Measurements from ENCODE around the gene POU2F3.

The POU2F3 gene

GRCh38 chr11:120307476-120307875, 67.5 kb downstream of the POU2F3 start:
- Mint-ChIP-seq H3K9me3 (no peaks in the 10 kb centered on the region), H3K36me3 (no peaks in the 10 kb centered on the region), H3K27me3 (peaks cover 27 to 31% of the 10 kb centered on the region in 2 donors), H3K4me1 (peaks cover 0 to 3% of the 10 kb centered on the region in 2 donors), H3K4me3 (no peak overlapping the region), H3K27ac (no peak overlapping the region)
- no peak for DNase-seq
- ATAC-seq (replicated peaks): no peak

GRCh38 chr11:120308081-120308480, 68.1 kb downstream of the POU2F3 start:
- H3K27me3 Mint-ChIP-seq: peaks cover 32% of the 10 kb centered on the region in 2 donors
- peaks cover 0 to 3% of the 10 kb centered on the region in 2 donors for H3K4me1 Mint-ChIP-seq
- DNase-seq (no peak), ATAC-seq (replicated peaks) (no peak)
- no peaks in the 10 kb centered on the region for H3K36me3 Mint-ChIP-seq
- no peaks in the 10 kb centered on the region for H3K9me3 Mint-ChIP-seq
- H3K4me3 Mint-ChIP-seq: no peak overlapping the region
- no peak overlapping the region for H3K27ac Mint-ChIP-seq

DNA sequence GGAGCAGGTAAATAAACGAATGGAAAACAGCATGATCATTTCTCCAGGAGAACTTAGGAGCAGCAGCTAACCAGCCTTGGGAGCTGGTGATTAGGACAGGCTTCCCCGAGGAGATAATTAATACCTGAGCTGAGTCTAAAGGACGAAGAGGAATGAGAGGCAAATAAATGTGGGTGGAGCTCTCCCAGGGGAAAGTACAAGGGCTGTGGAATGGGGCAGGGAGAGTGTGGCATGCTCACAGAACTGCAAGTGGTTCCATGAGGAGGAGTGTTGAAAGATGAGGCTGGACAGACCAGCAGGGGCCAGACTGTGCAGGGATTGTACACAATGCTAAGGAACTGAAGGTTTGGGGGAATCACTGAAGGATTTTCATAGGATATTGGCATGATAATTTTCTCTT, 70.9 kb downstream of the POU2F3 start:
- H3K36me3 Mint-ChIP-seq: no peaks in the 10 kb centered on the region
- no peaks in the 10 kb centered on the region for H3K9me3 Mint-ChIP-seq
- no peaks in the 10 kb centered on the region for H3K4me1 Mint-ChIP-seq
- H3K27ac Mint-ChIP-seq: no peak overlapping the region
- ATAC-seq (replicated peaks): no peak
- H3K4me3 Mint-ChIP-seq: no peak overlapping the region
- H3K27me3 Mint-ChIP-seq: peaks cover 22% of the 10 kb centered on the region in 2 donors
- DNase-seq: no peak

DNA sequence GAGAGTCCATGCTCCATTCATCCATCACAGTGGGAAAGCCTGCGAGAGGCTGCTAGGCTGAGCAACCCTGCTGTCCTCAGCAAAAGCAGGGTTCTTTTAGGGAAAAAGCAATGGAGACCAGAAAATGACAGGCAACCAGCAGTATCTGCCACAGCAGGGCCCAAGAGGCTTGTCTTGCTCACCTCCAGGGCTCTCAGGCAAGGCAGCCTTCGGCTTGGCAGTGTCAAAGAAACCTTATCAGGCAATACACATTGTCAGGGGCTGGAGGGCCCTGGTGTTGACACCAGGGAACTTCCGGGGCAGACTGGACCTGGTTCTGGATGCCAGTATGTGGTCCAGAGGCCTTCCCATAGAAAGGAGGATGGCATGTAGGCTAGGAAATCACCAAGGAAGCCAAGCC, 74.9 kb downstream of the POU2F3 start:
- DNase-seq (no peak), ATAC-seq (replicated peaks) (no peak)
- H3K4me1 Mint-ChIP-seq: peaks cover 0 to 2% of the 10 kb centered on the region in 2 donors
- H3K9me3 Mint-ChIP-seq: no peaks in the 10 kb centered on the region
- no peak overlapping the region for H3K4me3 Mint-ChIP-seq
- peaks cover 36 to 38% of the 10 kb centered on the region in 2 donors for H3K27me3 Mint-ChIP-seq
- no peaks in the 10 kb centered on the region for H3K36me3 Mint-ChIP-seq
- H3K27ac Mint-ChIP-seq: no peak overlapping the region

GRCh38 chr11:120316880-120317688, 77.1 kb downstream of the POU2F3 start:
- Mint-ChIP-seq H3K4me1 (peaks cover 0 to 2% of the 10 kb centered on the region in 2 donors), H3K27me3 (peaks cover 42 to 53% of the 10 kb centered on the region in 2 donors), H3K27ac (no peak overlapping the region)

DNA sequence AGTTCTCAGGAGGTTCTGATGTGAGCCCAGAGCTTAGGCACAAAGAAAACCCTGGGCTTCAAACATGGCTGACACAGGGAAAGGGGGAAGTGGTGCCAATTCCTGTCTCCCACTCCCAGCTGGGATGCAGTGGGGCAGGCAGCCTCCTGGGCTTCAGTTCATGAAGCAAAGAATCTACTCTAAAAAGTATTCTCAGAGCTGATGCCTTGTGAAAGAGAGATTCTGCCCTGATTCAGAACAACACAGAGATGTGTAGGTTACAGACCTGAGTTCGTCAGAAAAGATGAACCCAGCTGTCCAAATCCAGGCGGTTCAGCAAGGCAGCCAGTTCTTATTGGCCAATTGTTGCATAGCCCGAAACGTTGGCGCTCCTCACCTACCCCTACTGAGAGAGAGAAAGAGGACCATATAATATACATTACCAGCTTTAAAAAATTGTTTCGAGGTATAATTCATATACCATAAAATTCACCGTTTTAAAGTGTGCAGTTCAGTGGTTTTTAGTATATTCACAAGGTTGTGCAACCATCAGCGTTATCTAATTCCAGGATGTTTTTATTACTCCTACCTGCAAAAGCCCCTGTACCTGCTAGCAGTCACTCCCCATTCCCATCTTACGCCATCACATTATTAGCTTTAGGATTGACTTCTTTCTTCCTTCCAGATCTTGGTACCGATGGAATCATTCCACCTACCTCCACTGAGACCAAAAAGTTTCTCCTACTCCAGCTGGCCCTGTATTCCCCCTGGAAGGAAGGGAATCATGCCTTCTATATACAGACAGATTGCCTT, 77.9 kb downstream of the POU2F3 start:
- no peak for ATAC-seq (replicated peaks)
- no peak overlapping the region for H3K27ac Mint-ChIP-seq

More at GRCh38 chr11:120316880-120317688, 77.1 kb downstream of the POU2F3 start:
- no peaks in the 10 kb centered on the region for H3K9me3 Mint-ChIP-seq
- no peak overlapping the region for H3K4me3 Mint-ChIP-seq
- ATAC-seq (replicated peaks) (no peak), DNase-seq (no peak)
- H3K36me3 Mint-ChIP-seq: no peaks in the 10 kb centered on the region

DNA sequence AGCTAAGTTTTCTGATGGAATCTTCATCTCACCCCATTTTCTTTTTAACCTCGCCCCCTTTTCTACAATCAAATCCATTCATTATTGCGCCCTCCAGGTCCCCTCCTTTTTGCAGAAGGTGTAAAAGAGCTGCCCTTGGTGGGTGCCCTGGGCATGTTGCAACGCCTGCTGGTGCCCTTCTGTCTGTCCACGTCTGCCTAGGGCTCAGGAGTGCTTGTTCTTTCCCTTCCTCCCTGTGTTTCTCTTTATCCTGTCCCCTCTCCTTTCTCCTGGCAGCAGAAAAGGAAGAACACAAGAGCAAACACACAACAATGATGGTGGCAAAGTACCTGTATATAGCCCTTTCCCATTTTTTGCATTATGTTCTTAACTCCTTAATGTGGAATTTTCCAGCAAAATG, 79.0 kb downstream of the POU2F3 start:
- peaks cover 0 to 2% of the 10 kb centered on the region in 2 donors for H3K4me1 Mint-ChIP-seq
- peaks cover 49% of the 10 kb centered on the region in 2 donors for H3K27me3 Mint-ChIP-seq

More for the DNA sequence above, 77.9 kb downstream of the POU2F3 start:
- peaks cover 0 to 2% of the 10 kb centered on the region in 2 donors for H3K4me1 Mint-ChIP-seq
- no peaks in the 10 kb centered on the region for H3K9me3 Mint-ChIP-seq
- DNase-seq: no peak
- no peaks in the 10 kb centered on the region for H3K36me3 Mint-ChIP-seq
- H3K27me3 Mint-ChIP-seq: peaks cover 43 to 55% of the 10 kb centered on the region in 2 donors
- H3K4me3 Mint-ChIP-seq: no peak overlapping the region

GRCh38 chr11:120324932-120325810, 85.2 kb downstream of the POU2F3 start, which contains the start of gene TLCD5:
TSS of gene TLCD5 (plus strand) at chr11:120325299. CDS start at chr11:120327442, 2,143 bp downstream.
- H3K9me3 Mint-ChIP-seq: no peaks in the 10 kb centered on the region
- DNase-seq: peak; percentile 19
- peak within 1 kb of the TSS; percentile 76 for H3K27ac Mint-ChIP-seq
- H3K36me3 Mint-ChIP-seq: peaks cover 0 to 3% of the 10 kb centered on the region in 2 donors
- H3K4me1 Mint-ChIP-seq: peaks cover 14 to 20% of the 10 kb centered on the region in 2 donors
- H3K27me3 Mint-ChIP-seq: peaks cover 68 to 77% of the 10 kb centered on the region in 2 donors
- ATAC-seq (replicated peaks): peak; percentile 65 to 75
- H3K4me3 Mint-ChIP-seq: peak within 1 kb of the TSS; percentile 76 to 77

More for the DNA sequence above, 79.0 kb downstream of the POU2F3 start:
- Mint-ChIP-seq H3K36me3 (no peaks in the 10 kb centered on the region), H3K27ac (no peak overlapping the region), H3K9me3 (no peaks in the 10 kb centered on the region), H3K4me3 (no peak overlapping the region)
- no peak for ATAC-seq (replicated peaks)
- no peak for DNase-seq

GRCh38 chr11:120326228-120326627, 86.3 kb downstream of the POU2F3 start:
- ATAC-seq (replicated peaks) (peak; percentile 35 to 41), DNase-seq (no peak)
- Mint-ChIP-seq H3K27me3 (peaks cover 76 to 84% of the 10 kb centered on the region in 2 donors), H3K4me1 (peaks cover 14 to 20% of the 10 kb centered on the region in 2 donors), H3K9me3 (no peaks in the 10 kb centered on the region), H3K36me3 (peaks cover 0 to 4% of the 10 kb centered on the region in 2 donors), H3K27ac (no peak overlapping the region), H3K4me3 (peak overlapping the region; percentile 64 to 76)

DNA sequence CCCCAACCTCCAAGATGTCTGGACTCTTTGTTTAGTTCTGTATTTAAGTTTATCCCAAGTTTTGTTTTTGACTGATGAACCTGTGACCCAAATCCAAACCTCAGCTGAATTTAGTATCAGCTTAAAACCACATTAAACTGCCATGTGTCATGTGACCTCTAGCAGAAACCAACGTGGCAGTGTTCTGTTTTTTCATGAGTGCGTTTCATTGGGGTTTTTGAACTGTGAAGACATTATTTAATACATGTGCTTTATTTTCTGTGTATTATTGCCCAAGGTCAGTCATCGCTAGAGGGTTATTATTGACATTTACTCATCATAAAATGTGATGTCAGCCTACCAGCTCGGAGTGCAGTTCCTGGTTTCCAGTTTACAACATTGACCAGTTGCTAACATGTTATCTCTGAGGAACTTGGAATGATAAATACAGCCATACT, 86.9 kb downstream of the POU2F3 start:
- peak; percentile 30 to 40 for ATAC-seq (replicated peaks)
- Mint-ChIP-seq H3K27me3 (peaks cover 75 to 84% of the 10 kb centered on the region in 2 donors), H3K27ac (no peak overlapping the region), H3K36me3 (peaks cover 0 to 4% of the 10 kb centered on the region in 2 donors), H3K4me1 (peaks cover 14 to 20% of the 10 kb centered on the region in 2 donors), H3K9me3 (no peaks in the 10 kb centered on the region), H3K4me3 (peak overlapping the region in 1 of 2 donors; percentile 46)
- no peak for DNase-seq

- ATAC-seq (replicated peaks) (no peak), DNase-seq (no peak)
- Mint-ChIP-seq H3K9me3 (no peaks in the 10 kb centered on the region), H3K27ac (no peak overlapping the region), H3K4me3 (no peak overlapping the region), H3K27me3 (peaks cover 71 to 80% of the 10 kb centered on the region in 2 donors), H3K36me3 (peaks cover 0 to 4% of the 10 kb centered on the region in 2 donors), H3K4me1 (peaks cover 14 to 20% of the 10 kb centered on the region in 2 donors)
These were observed 87.4 kb downstream of the POU2F3 start for GRCh38 chr11:120327311-120327710.

DNA sequence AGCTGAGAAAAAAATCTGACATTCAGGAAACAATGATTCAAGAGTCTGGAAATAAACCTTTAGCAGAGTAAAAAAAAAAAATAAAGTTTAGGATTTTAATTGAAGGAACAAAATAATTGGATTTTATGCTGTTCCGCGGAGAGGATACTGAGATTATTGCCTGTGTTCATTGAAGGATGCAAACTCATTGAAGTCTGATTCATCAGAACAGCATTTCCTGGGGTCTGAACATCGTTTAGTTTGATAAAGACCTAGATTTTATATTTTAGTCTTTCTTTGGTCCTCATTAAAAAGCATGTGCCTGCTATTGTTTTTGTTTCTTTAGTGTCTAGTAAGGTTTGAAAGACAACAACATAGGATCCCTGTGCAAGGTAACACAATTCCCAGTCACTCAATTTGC, 89.6 kb downstream of the POU2F3 start:
- Mint-ChIP-seq H3K27ac (no peak overlapping the region), H3K36me3 (peaks cover 0 to 4% of the 10 kb centered on the region in 2 donors), H3K4me1 (peaks cover 14 to 20% of the 10 kb centered on the region in 2 donors), H3K27me3 (peaks cover 54 to 76% of the 10 kb centered on the region in 2 donors), H3K9me3 (no peaks in the 10 kb centered on the region), H3K4me3 (no peak overlapping the region)
- ATAC-seq (replicated peaks) (no peak), DNase-seq (no peak)

DNA sequence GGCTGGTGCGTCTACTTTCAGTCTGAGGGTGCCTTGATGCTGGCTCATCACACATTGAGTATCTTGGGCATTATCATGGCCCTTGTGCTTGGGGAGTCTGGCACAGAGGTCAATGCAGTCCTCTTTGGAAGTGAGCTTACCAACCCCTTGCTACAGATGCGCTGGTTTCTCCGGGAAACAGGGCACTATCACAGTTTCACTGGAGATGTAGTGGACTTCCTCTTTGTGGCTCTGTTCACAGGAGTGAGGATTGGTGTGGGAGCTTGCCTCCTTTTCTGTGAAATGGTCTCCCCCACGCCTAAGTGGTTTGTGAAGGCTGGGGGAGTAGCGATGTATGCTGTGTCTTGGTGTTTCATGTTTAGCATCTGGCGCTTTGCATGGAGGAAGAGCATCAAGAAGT, 90.1 kb downstream of the POU2F3 start:
- H3K4me1 Mint-ChIP-seq: peaks cover 13 to 19% of the 10 kb centered on the region in 2 donors
- ATAC-seq (replicated peaks): no peak
- H3K9me3 Mint-ChIP-seq: no peaks in the 10 kb centered on the region

More for the DNA sequence above, 90.1 kb downstream of the POU2F3 start:
- peaks cover 0 to 4% of the 10 kb centered on the region in 2 donors for H3K36me3 Mint-ChIP-seq
- H3K27me3 Mint-ChIP-seq: peaks cover 50 to 71% of the 10 kb centered on the region in 2 donors
- peak overlapping the region; percentile 31 for H3K27ac Mint-ChIP-seq
- DNase-seq: no peak
- H3K4me3 Mint-ChIP-seq: no peak overlapping the region

Data from stimulated activated naive B cell treated with anti-CD40 and anti-IgM and Interleukin-4, amounts not matched to agents 10 μg/mL and 1 μg/mL and 100 μg/mL, for 72 hours (primary cell).